Upper lobe of left lung (tissue), 6 donors: ENCODE data around the gene GLRX. TPM values are rescaled to one million over a fixed set of nuclear protein-coding genes. Genes with fewer than 3 reads are reported as not detected.

Experiments used
- ATAC-seq, 2 donors: fragments of 200-7000 bp; cut with Tn5 transposase; one replicate each; pipeline ENCODE4 v1.9.1; 2022; ENCODE audit warnings: mild to moderate bottlenecking in 2 of 2, moderate library complexity in 2 of 2; ENCODE audit not compliant: low FRiP score in 2 of 2
- DNase-seq, 2 donors: peaks; one replicate each; pipeline ENCODE4 v3.0.0-alpha.2; 2019 to 2020
- H3K27ac ChIP-seq, 4 donors: fragments of 200-600 bp; sonication (generic); one replicate each; pipeline ENCODE4 v1.5.1; 2016 to 2019
- H3K27me3 ChIP-seq, 4 donors: fragments of 200-600 bp; sonication (generic); one replicate each; pipeline ENCODE4 v1.5.1; 2017 to 2019
- H3K36me3 ChIP-seq, 4 donors: fragments of 200-600 bp; sonication (generic); one replicate each; pipeline ENCODE4 v1.5.1; 2016 to 2019
- H3K4me1 ChIP-seq, 4 donors: fragments of 200-600 bp; sonication (generic); one replicate each; pipeline ENCODE4 v1.5.1; 2018 to 2019
- H3K4me3 ChIP-seq, 4 donors: fragments of 200-600 bp; sonication (generic); one replicate each; pipeline ENCODE4 v1.5.1; 2017 to 2019; ENCODE audit warnings: mild to moderate bottlenecking in 2 of 4, moderate library complexity in 1 of 4
- H3K9me3 ChIP-seq, 4 donors: fragments of 200-600 bp; sonication (generic); one replicate each; pipeline ENCODE4 v1.5.1; 2018 to 2019
- CTCF ChIP-seq, 6 experiments: fragments of 450-650 bp in 4 of 6; fragments of 200-600 bp in 2 of 6; sonication (generic) in 2 of 6; IDR thresholded peaks; one replicate each; pipeline ENCODE4 v1.5.1; 2016 to 2019; ENCODE audit warnings: antibody characterized with exemption in 6 of 6
- EP300 ChIP-seq, 4 donors: sonication (generic); formaldehyde crosslinking; IDR thresholded peaks; one replicate each; pipeline ENCODE4 v1.5.1; 2017; ENCODE audit warnings: antibody characterized with exemption in 4 of 4, control low read depth in 2 of 4
- POLR2A ChIP-seq, 4 donors: fragments of 450-650 bp; IDR thresholded peaks; one replicate each; pipeline ENCODE4 v1.5.1; 2016 to 2017; ENCODE audit warnings: antibody characterized with exemption in 4 of 4, mild to moderate bottlenecking in 2 of 4
- POLR2AphosphoS5 ChIP-seq, 2 donors: sonication (generic); formaldehyde crosslinking; IDR thresholded peaks; one replicate each; pipeline ENCODE4 v1.5.1; 2017; ENCODE audit warnings: antibody characterized with exemption in 2 of 2
- WGBS, 2 donors: methylation state at CpG; one replicate each; pipeline ENCODE4 v1.1.5; 2017 to 2018; 5-methylcytosine and 5-hydroxymethylcytosine counted together
- total RNA-seq, 6 donors: library from RNA; depleted of rRNA in 4 of 6; stranded (reverse); fragments of >200 nt in 4 of 6; gene quantifications; one replicate each; pipeline versions ENCODE4 v1.1.0 to v1.2.1, GENCODE V29; 2016 to 2021
- donor health status: DM: no; HTN: no; CAD: no; lungs with moderate emphysema.
- donor health status: DM: no; HTN: yes; CAD: no; lungs with severe emphysema.

The GLRX gene
- total RNA-seq, 6 donors from 2014 or later = 22.0 to 99.9 (median 78.5) TPM

GRCh38 chr5:95862671-95863382 is 40.3 kb upstream of the GLRX start:
- Histone ChIP-seq H3K9me3 (no peaks in the 10 kb centered on the region), H3K4me1 (peaks cover 43 to 65% (median 55%) of the 10 kb centered on the region in 4 donors)
- WGBS, 2 donors = 52 to 53% methylated on average over 8 of the region's 8 CpGs

GRCh38 chr5:95861864-95862561 is 39.5 kb upstream of the GLRX start:
- H3K36me3 ChIP-seq = no peaks in the 10 kb centered on the region
- TF ChIP-seq CTCF (IDR thresholded peaks at IDR 0.05) (no peak), POLR2AphosphoS5 (IDR thresholded peaks at IDR 0.05) (no peak), EP300 (IDR thresholded peaks at IDR 0.05) (no peak), POLR2A (IDR thresholded peaks at IDR 0.05) (no peak)
- DNase-seq (no peak), ATAC-seq (no peak)
- H3K4me3 ChIP-seq = no peak overlapping the region
- peaks cover 43 to 73% (median 58%) of the 10 kb centered on the region in 4 donors for H3K4me1 ChIP-seq
- H3K9me3 ChIP-seq = no peaks in the 10 kb centered on the region
- H3K27ac ChIP-seq = peak overlapping the region; percentile 73 to 85 (median 81)
- 74 to 77% methylated on average over 8 of the region's 8 CpGs for WGBS, 2 donors
- no peaks in the 10 kb centered on the region for H3K27me3 ChIP-seq

More at GRCh38 chr5:95862671-95863382, 40.3 kb upstream of the GLRX start:
- Histone ChIP-seq H3K27ac (peak overlapping the region; percentile 63 to 85 (median 81)), H3K27me3 (no peaks in the 10 kb centered on the region), H3K4me3 (no peak overlapping the region), H3K36me3 (no peaks in the 10 kb centered on the region)
- TF ChIP-seq POLR2A (IDR thresholded peaks at IDR 0.05) (no peak), POLR2AphosphoS5 (IDR thresholded peaks at IDR 0.05) (no peak), CTCF (IDR thresholded peaks at IDR 0.05) (no peak), EP300 (IDR thresholded peaks at IDR 0.05) (no peak)
- ATAC-seq (no peak), DNase-seq (no peak)

DNA sequence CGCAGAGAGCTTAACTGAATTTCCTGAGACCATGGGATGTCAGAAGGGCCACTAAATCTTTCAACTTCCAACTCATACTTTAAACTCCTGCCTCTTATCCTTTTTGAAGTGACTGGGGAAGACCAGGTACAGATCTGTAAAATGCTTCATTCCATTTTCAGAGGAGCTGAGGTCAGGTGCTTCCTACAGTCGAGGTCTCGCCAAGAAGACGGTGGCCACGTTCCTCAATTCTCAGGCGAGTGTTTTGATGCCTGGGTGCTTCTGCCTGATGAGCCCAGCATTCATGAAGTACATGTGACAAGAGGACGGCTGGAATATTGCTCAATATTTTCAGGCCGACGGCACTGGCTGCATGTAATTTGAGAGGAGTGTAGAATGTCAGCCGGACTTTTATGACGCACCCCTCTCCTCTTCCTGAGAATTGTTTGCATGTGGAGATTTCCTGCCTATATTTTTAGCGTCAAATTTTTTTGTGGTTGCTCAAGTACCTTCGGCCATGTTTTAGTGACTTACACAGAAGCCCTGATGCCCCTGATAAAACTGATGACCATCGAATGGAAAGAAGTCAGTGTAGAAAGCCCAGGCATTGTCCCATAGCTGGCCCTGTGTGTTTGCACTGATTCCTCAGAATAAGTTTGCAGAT is 38.8 kb upstream of the GLRX start:
- Histone ChIP-seq H3K27me3 (no peaks in the 10 kb centered on the region), H3K27ac (peak overlapping the region; percentile 73 to 85 (median 81)), H3K9me3 (no peaks in the 10 kb centered on the region), H3K4me1 (peaks cover 43 to 73% (median 58%) of the 10 kb centered on the region in 4 donors), H3K36me3 (no peaks in the 10 kb centered on the region), H3K4me3 (no peak overlapping the region)
- DNase-seq = peak in 1 of 2 donors; percentile 91
- ATAC-seq = peak; percentile 32 to 62
- TF ChIP-seq POLR2A (IDR thresholded peaks at IDR 0.05) = peak in 2 of 4 donors; percentile 39 to 76
- TF ChIP-seq CTCF (IDR thresholded peaks at IDR 0.05) = no peak
- peak; percentile 84 to 88 for TF ChIP-seq POLR2AphosphoS5 (IDR thresholded peaks at IDR 0.05)
- peak in 3 of 4 donors; percentile 24 to 96 (median 55) for TF ChIP-seq EP300 (IDR thresholded peaks at IDR 0.05)
- WGBS, 2 donors = 19% methylated on average over 14 of the region's 14 CpGs

DNA sequence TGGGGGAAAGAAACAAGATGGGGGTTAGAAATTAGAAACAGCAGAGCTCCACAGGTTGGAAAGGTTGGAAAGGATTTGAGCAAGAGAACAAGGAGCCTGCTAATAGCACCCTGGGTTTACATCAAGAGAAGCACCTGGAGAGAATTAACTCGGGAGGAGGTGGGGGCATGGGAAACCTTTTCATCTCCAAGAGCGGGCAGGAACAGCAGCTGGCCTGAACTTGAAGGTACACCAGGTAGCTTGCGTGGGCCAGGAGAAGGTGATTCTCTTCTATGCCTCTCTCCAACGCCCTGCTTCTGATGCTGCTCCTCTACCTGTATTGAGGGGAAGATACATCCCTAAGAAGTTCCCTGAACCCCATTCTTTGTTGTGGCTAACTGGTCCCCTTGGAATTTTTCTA is 37.1 kb upstream of the GLRX start:
- ATAC-seq (no peak), DNase-seq (no peak)
- H3K27ac ChIP-seq = peak overlapping the region; percentile 18 to 85 (median 82)
- TF ChIP-seq POLR2AphosphoS5 (IDR thresholded peaks at IDR 0.05) (no peak), CTCF (IDR thresholded peaks at IDR 0.05) (no peak), POLR2A (IDR thresholded peaks at IDR 0.05) (no peak), EP300 (IDR thresholded peaks at IDR 0.05) (no peak)
- peaks cover 43 to 63% (median 60%) of the 10 kb centered on the region in 4 donors for H3K4me1 ChIP-seq
- WGBS, 2 donors = 93% methylated on average over 4 of the region's 4 CpGs
- no peak overlapping the region for H3K4me3 ChIP-seq
- no peaks in the 10 kb centered on the region for H3K27me3 ChIP-seq
- H3K9me3 ChIP-seq = no peaks in the 10 kb centered on the region
- no peaks in the 10 kb centered on the region for H3K36me3 ChIP-seq
